HepG2 (cell line): ENCODE results near the gene NEURL3. TPM values are rescaled to one million over a fixed set of nuclear protein-coding genes. Genes with fewer than 3 reads are reported as not detected.

Source experiments
- ATAC-seq: fragments of 200-7000 bp; cut with Tn5 transposase; 3 replicates; pipeline ENCODE4 v1.9.1; 2020; ENCODE audit warnings: mild to moderate bottlenecking, moderate library complexity
- BruUV-seq: library from RNA; stranded (reverse); fragments of 400-500 nt; replicated peaks from 2 replicates; lab custom pipeline; 2021; lab: Mats Ljungman, UMichigan
- CTCF ChIA-PET: fragments of 300-600 bp; formaldehyde crosslinking; extraction: SDS; loops from one replicate; lab custom pipeline; 2021; ENCODE audit warnings: low total read pairs, inconsistent platforms, low intra/inter-chr PET ratio; lab: Yijun Ruan, JAX
- POLR2A ChIA-PET: fragments of 350-600 bp; sonication (Branson Sonifier 250); formaldehyde crosslinking; loops from one replicate; lab custom pipeline; 2020; ENCODE audit warnings: antibody characterized with exemption, inconsistent platforms; lab: Yijun Ruan, JAX
- DNase-seq: peaks from one replicate; pipeline ENCODE4 v3.0.0-alpha.2; 2015; ENCODE audit warnings: low spot score
- FAIRE-seq: peaks from 3 replicates; lab custom pipeline; 2011; peaks lifted over from hg19 to GRCh38; lab: Jason Lieb, UNC
- H2AFZ ChIP-seq: one replicate; pipeline ENCODE4 v1.6.1; 2011; ENCODE audit warnings: low read length, inconsistent platforms
- H3K27ac ChIP-seq: fragments of 300-600 bp; 3 replicates; pipeline ENCODE4 v1.8.0; 2011; ENCODE audit warnings: mixed run types, mild to moderate bottlenecking, mixed read lengths, low read length, inconsistent platforms; ENCODE audit not compliant: insufficient read depth; ENCODE audit errors: extremely low read length
- H3K27me3 ChIP-seq, 2 experiments: fragments of 200-600 bp in 1 of 2; 2 replicates in 1 of 2; 3 replicates in 1 of 2; pipeline versions ENCODE4 v1.6.0 to v1.8.0; 2011; ENCODE audit warnings: low read length in 2 of 2, mild to moderate bottlenecking in 2 of 2, moderate library complexity in 2 of 2, inconsistent platforms in 1 of 2; ENCODE audit not compliant: insufficient read depth in 2 of 2, control insufficient read depth in 1 of 2
- H3K36me3 ChIP-seq, 2 experiments: fragments of 200-600 bp in 1 of 2; replicated peaks in 1 of 2; 2 replicates in 1 of 2; 3 replicates in 1 of 2; pipeline versions ENCODE4 v1.5.1 to v1.8.0; 2011; ENCODE audit warnings: low read length in 2 of 2, inconsistent platforms in 1 of 2; ENCODE audit not compliant: insufficient read depth in 2 of 2, control insufficient read depth in 1 of 2
- H3K4me1 ChIP-seq: 2 replicates; pipeline ENCODE4 v1.5.1; 2012; ENCODE audit warnings: low read length, inconsistent platforms; ENCODE audit not compliant: insufficient read depth
- H3K4me2 ChIP-seq: 2 replicates; pipeline ENCODE4 v1.6.0; 2011; ENCODE audit warnings: low read depth, low read length, inconsistent platforms
- H3K4me3 ChIP-seq, 3 experiments: fragments of 200-600 bp in 1 of 3; sonication (generic), shearing (Covaris generic) in 1 of 3; replicated peaks in 1 of 3; 2 replicates each; pipeline ENCODE4 v1.5.1; 2011 to 2016; ENCODE audit warnings: low read length in 3 of 3, inconsistent platforms in 2 of 3, low read depth in 2 of 3, mild to moderate bottlenecking in 2 of 3, control low read depth in 1 of 3, mixed read lengths in 1 of 3; ENCODE audit not compliant: insufficient read depth in 1 of 3
- H3K79me2 ChIP-seq: one replicate; pipeline ENCODE4 v1.6.1; 2011; ENCODE audit warnings: low read length, inconsistent platforms; ENCODE audit not compliant: insufficient read depth
- H3K9ac ChIP-seq: 2 replicates; pipeline ENCODE4 v1.6.0; 2011; ENCODE audit warnings: mild to moderate bottlenecking, low read depth, low read length, inconsistent platforms; ENCODE audit not compliant: insufficient read depth
- H3K9me3 ChIP-seq: 2 replicates; pipeline ENCODE4 v1.5.1; 2012; ENCODE audit warnings: mild to moderate bottlenecking, low read length
- H4K20me1 ChIP-seq: 2 replicates; pipeline ENCODE4 v1.6.0; 2011; ENCODE audit warnings: inconsistent platforms, mild to moderate bottlenecking, low read length, moderate library complexity; ENCODE audit not compliant: insufficient read depth
- CREB3 ChIP-seq: sonication (generic); formaldehyde crosslinking; IDR thresholded peaks from 2 replicates; pipeline ENCODE4 v1.5.0; 2020; ENCODE audit warnings: missing genetic modification reagents
- GFI1 ChIP-seq: sonication (generic); formaldehyde crosslinking; IDR thresholded peaks from 2 replicates; pipeline ENCODE4 v1.5.0; 2020; ENCODE audit warnings: missing genetic modification reagents, mild to moderate bottlenecking, borderline replicate concordance
- HNF4G ChIP-seq, 2 experiments: sonication (generic) in 1 of 2; formaldehyde crosslinking in 1 of 2; IDR thresholded peaks; 2 replicates each; pipeline versions ENCODE4 v1.4.0 to v1.6.1; 2011 to 2020; ENCODE audit warnings: borderline replicate concordance in 2 of 2, low read depth in 2 of 2, mild to moderate bottlenecking in 2 of 2, low read length in 1 of 2, missing genetic modification reagents in 1 of 2, moderate library complexity in 1 of 2
- KDM1A ChIP-seq: IDR thresholded peaks from 2 replicates; pipeline ENCODE4 v1.6.1; 2016; ENCODE audit warnings: missing compliant biosample characterization
- PITX1 ChIP-seq: sonication (generic); formaldehyde crosslinking; IDR thresholded peaks from 2 replicates; pipeline ENCODE4 v1.5.1; 2020; ENCODE audit warnings: mild to moderate bottlenecking, missing genetic modification reagents
- SMAD1 ChIP-seq: sonication (generic); formaldehyde crosslinking; IDR thresholded peaks from 2 replicates; pipeline ENCODE4 v1.4.0; 2020; ENCODE audit warnings: missing genetic modification reagents, low read depth, mild to moderate bottlenecking, borderline replicate concordance
- SMAD9 ChIP-seq: sonication (generic); formaldehyde crosslinking; IDR thresholded peaks from 2 replicates; pipeline ENCODE4 v1.5.1; 2020; ENCODE audit warnings: mild to moderate bottlenecking, missing genetic modification reagents
- SP5 ChIP-seq: IDR thresholded peaks from 2 replicates; pipeline ENCODE4 v1.6.1; 2016; ENCODE audit warnings: low read depth, borderline replicate concordance
- SRSF1 ChIP-seq: fragments of 200-400 bp; formaldehyde crosslinking; optimal IDR thresholded peaks from 2 replicates; pipeline ENCODE3; 2017; ENCODE audit warnings: mild to moderate bottlenecking, low read depth, low read length, moderate library complexity
- SUZ12 ChIP-seq: fragments of 150-350 bp; IDR thresholded peaks from 2 replicates; pipeline ENCODE4 v1.6.1; 2014; ENCODE audit warnings: low read depth, low read length
- THYN1 ChIP-seq: sonication (generic); formaldehyde crosslinking; IDR thresholded peaks from 2 replicates; pipeline ENCODE4 v1.8.1; 2023; ENCODE audit warnings: low read depth, mild to moderate bottlenecking, moderate library complexity, missing genetic modification reagents, borderline replicate concordance
- ZFYVE20 ChIP-seq: sonication (generic); formaldehyde crosslinking; IDR thresholded peaks from 2 replicates; pipeline ENCODE4 v1.8.0; 2023; ENCODE audit warnings: low read depth, mild to moderate bottlenecking, moderate library complexity, missing genetic modification reagents, borderline replicate concordance
- ZNF281 ChIP-seq: sonication (generic); formaldehyde crosslinking; IDR thresholded peaks from 2 replicates; pipeline ENCODE4 v1.4.0; 2020; ENCODE audit warnings: missing genetic modification reagents, borderline replicate concordance
- ZNF317 ChIP-seq: sonication (generic); formaldehyde crosslinking; IDR thresholded peaks from 2 replicates; pipeline ENCODE4 v1.5.0; 2020; ENCODE audit warnings: mild to moderate bottlenecking, missing genetic modification reagents
- ZNF546 ChIP-seq: sonication (generic); formaldehyde crosslinking; conservative IDR thresholded peaks from 2 replicates; pipeline ENCODE4 v1.8.1; 2023; ENCODE audit warnings: mild to moderate bottlenecking, missing genetic modification reagents
- ZXDC ChIP-seq: sonication (generic); formaldehyde crosslinking; IDR thresholded peaks from 2 replicates; pipeline ENCODE4 v1.5.0; 2020; ENCODE audit warnings: mild to moderate bottlenecking, missing genetic modification reagents
- WGBS: methylation state at CpG from one replicate; pipeline ENCODE4 v1.1.6; 2017; ENCODE audit warnings: low lambda C conversion rate; 5-methylcytosine and 5-hydroxymethylcytosine counted together
- in situ Hi-C: cut with HindIII; loops from 2 replicates; pipeline ENCODE4 v1.10.0; 2017; ENCODE audit warnings: low pct_unique_long_range_greater_than_20kb; ENCODE audit not compliant: extremely low pct_ligation_motif_present
- intact Hi-C: fragments of 100-400 bp; cut with micrococcal nuclease; formaldehyde crosslinking; loops from one replicate; pipeline ENCODE4 v1.10.0; 2022; ENCODE audit not compliant: unreplicated experiment
- polyA plus RNA-seq, 8 experiments: library from polyadenylated mRNA; depleted of rRNA in 3 of 8; stranded (reverse) in 7 of 8; unstranded in 1 of 8; fragments of >200 nt; fragmentation: Illumina TruSeq in 4 of 8; extraction: Trizol in 4 of 8; gene quantifications; 2 replicates each; pipeline versions ENCODE4 v1.2.1 to v1.2.3, GENCODE V29; 2011 to 2016; ENCODE audit warnings: low read depth in 4 of 8, missing spikeins in 1 of 8, mixed read lengths in 1 of 8; ENCODE audit not compliant: insufficient read depth in 1 of 8
- total RNA-seq, 5 experiments: library from RNA; depleted of rRNA; stranded (reverse); fragments of >200 nt; fragmentation: Illumina TruSeq; extraction: Trizol; gene quantifications; 2 replicates each; pipeline ENCODE4 v1.2.3, GENCODE V29; 2016; ENCODE audit warnings: low read depth in 1 of 5

NEURL3 gene
- total and polyA plus RNA-seq, 2 of the 13 experiments (the other 11 are each of a cell fraction or from before 2014, with no cell fraction given), result 0.16 to 1.2 TPM

- no peaks in the 10 kb centered on the region for H3K79me2 ChIP-seq
- no peaks in the 10 kb centered on the region; the same call in 1 of the 2 replicates for H4K20me1 ChIP-seq
- peak overlapping the region; percentile 96 for H3K4me2 ChIP-seq
- H3K4me1 ChIP-seq, result peaks cover 32% of the 10 kb centered on the region
- BruUV-seq, result no TSS peak
- ChIA-PET POLR2A (interaction anchor here (0.8 to 1.6 kb wide), 2 partner anchors 12 to 18 kb away, joined by 3 to 18 read pairs; no protein-coding TSS in a partner anchor), CTCF (interaction anchor here (0.6 kb wide), 1 partner anchor 29 kb away, joined by 3 read pairs; no protein-coding TSS in a partner anchor)
- H2AFZ ChIP-seq, result no peak overlapping the region
- intact Hi-C loops (loop anchor here (5.0 kb wide), 1 partner anchor 224 kb away; the partner anchor contains the start of gene CNNM4), in situ Hi-C loops (no loop called here)
- H3K4me3 ChIP-seq, result peak overlapping the region; percentile 70 to 79 (median 74); a peak in 5 of 6 replicates
- 17% methylated on average over 23 of the region's 24 CpGs for WGBS
- FAIRE-seq (peak; percentile 79), DNase-seq (peak; percentile 74), ATAC-seq (peak; percentile 31)
- H3K27ac ChIP-seq, result no peak overlapping the region
- no peaks in the 10 kb centered on the region for H3K9me3 ChIP-seq
- peak overlapping the region; percentile 45; the same call in 1 of the 2 replicates for H3K9ac ChIP-seq
- peaks cover 0 to 17% of the 10 kb centered on the region in 2 experiments; a peak in 3 of 5 replicates for H3K27me3 ChIP-seq
- H3K36me3 ChIP-seq, result no peaks in the 10 kb centered on the region
- TF ChIP-seq ZFYVE20 (CRISPR knock-in tag) (peak; percentile 45; the same call in 1 of the 2 replicates), HNF4G (IDR thresholded peaks at IDR 0.05; ENCODE audit: borderline replicate concordance, low read depth, low read length) (no peak), HNF4G (CRISPR knock-in tag; IDR thresholded peaks at IDR 0.05; ENCODE audit: borderline replicate concordance, low read depth) (no peak), ZXDC (no peak), THYN1 (no peak), CREB3 (CRISPR knock-in tag) (no peak), SUZ12 (no peak), SMAD1 (no peak), SRSF1 (no peak), SMAD9 (CRISPR knock-in tag) (no peak), ZNF317 (no peak), PITX1 (peak; percentile 62; the same call in 1 of the 2 replicates), ZNF546 (no peak), GFI1 (CRISPR knock-in tag) (no peak), ZNF281 (CRISPR knock-in tag) (peak; percentile 82; the same call in 1 of the 2 replicates), KDM1A (CRISPR knock-in tag) (peak; percentile 66; the same call in 1 of the 2 replicates), SP5 (CRISPR knock-in tag) (peak; percentile 86)
Measured at GRCh38 chr2:96538487-96539214, 33.5 kb upstream of the NEURL3 start.
